Measurements from ENCODE around the gene CCL16.
"Not testable (repeated sequence)": the region's sequence is repeated elsewhere in the genome, so short reads cannot be mapped to it uniquely, and the experiment has no call there.

Gene CCL16

DNA sequence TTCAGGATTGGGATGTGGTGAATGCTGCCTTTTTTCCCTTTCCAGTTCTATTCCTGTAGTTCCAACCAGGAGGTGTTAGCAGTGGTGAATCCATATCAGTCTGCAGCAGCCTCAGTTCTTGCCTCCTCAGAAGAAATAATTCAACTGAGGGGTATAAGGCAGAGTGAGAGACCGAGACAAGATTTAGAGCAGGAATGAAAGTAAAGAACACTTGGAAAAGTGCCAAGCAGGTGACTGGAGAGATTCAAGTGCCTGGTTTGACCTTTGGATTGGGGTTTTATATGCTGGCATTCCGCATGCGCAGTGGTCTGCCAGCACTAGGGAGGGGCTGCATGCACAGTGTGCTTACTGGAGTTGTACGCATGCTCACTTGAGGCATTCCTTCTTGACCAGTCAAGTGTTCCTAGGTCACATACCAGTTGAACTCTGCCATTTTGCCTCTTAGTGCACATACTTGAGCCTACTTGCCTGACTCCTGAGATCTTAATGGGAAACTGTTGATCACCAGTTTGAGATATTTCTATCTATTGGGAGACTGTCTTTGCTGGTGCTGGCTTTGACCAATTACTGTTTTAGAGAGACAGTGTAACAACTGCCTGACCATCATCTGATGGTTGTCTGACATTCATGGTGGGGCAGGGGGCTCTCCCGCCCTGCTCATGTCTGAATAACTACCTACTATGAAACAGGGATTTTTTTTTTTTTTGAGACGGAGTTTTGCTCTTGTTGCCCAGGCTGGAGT, 20.7 kb upstream of the CCL16 start:
- no peak for TF ChIP-seq CTCF (IDR thresholded peaks at IDR 0.05; ENCODE audit: borderline replicate concordance, control extremely low read depth, extremely low read depth, insufficient read depth, missing control alignments)
- DNase-seq (ENCODE audit: low spot score) = no peak
- in situ Hi-C loops (cut with MboI; ENCODE audit: low sequenced_read_pairs, unreplicated experiment) = no loop called here

DNA sequence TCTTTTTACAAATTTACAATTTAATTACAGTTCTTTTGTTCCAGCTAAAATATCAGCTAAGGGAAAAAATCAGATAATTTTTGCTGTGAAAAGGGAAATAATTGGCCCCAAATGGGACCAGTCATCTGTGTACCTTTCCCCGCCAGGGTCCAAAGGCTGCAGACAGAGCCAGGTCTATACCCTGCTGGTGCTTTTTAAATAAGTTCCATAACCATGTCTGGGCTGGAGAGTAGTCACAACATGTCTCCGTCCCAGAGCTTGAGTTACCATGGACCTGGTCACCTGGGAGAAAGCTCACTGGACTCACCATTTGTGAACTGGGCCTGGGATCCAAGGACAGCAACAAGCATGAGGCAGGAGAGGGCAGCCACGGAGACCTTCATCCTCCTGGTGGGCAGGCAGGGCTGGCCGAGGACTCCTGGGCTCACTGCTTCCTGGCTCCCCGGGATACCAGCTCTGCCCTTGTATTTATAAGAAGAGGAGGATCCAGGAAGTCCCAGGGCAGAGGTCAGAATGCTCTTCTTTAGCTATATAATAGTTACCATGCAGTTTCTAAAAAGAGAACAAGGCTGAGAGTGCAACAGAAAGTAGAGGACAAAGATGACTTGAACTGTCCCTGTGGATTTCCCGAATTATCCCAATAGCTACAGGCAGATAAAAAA, 19.9 kb upstream of the CCL16 start, which contains the start of gene CCL15:
TSS of gene CCL15 (minus strand) at position 444 of the 662 bp plus-strand sequence. CDS start at position 383, 61 bp downstream.
- no peak for DNase-seq (ENCODE audit: low spot score)
- in situ Hi-C loops (cut with MboI; ENCODE audit: low sequenced_read_pairs, unreplicated experiment) = no loop called here
- TF ChIP-seq CTCF (IDR thresholded peaks at IDR 0.05; ENCODE audit: borderline replicate concordance, control extremely low read depth, extremely low read depth, insufficient read depth, missing control alignments) = no peak

- TF ChIP-seq CTCF (IDR thresholded peaks at IDR 0.05; ENCODE audit: borderline replicate concordance, control extremely low read depth, extremely low read depth, insufficient read depth, missing control alignments) = no peak
- in situ Hi-C loops (cut with MboI; ENCODE audit: low sequenced_read_pairs, unreplicated experiment) = no loop called here
- no peak for DNase-seq (ENCODE audit: low spot score)
Measured at GRCh38 chr17:36000732-36001109, 19.4 kb upstream of the CCL16 start.

GRCh38 chr17:35998756-35999155, 17.5 kb upstream of the CCL16 start:
- no peak for TF ChIP-seq CTCF (IDR thresholded peaks at IDR 0.05; ENCODE audit: borderline replicate concordance, control extremely low read depth, extremely low read depth, insufficient read depth, missing control alignments)
- no peak for DNase-seq (ENCODE audit: low spot score)
- in situ Hi-C loops (cut with MboI; ENCODE audit: low sequenced_read_pairs, unreplicated experiment) = no loop called here

DNA sequence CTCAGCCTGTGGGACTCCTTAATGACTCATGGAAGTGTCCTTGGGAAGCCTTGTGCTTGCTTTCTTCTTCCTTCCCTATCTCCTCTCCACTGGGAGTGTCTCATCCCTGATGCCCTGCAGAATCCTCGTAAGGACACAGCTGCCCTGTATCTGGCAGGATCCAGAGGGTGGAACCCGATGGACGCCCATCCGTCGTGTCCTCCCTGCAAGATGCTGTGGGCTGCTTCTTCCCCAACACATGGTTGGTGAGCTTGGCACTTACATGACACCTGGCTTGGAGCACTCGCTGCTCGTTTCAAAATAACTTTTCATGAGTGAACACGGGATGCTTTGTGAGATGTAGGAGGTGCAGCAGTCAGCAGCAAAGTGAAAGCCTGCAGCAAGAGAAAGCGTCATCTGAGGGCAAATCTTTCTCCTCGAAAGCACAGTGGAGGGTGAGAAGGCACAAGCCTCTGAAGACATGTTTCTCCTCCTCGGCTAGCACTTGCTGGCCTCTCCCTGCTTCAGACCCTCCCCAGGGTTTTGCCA, 16.8 kb upstream of the CCL16 start:
- no peak for TF ChIP-seq CTCF (IDR thresholded peaks at IDR 0.05; ENCODE audit: borderline replicate concordance, control extremely low read depth, extremely low read depth, insufficient read depth, missing control alignments)
- in situ Hi-C loops (cut with MboI; ENCODE audit: low sequenced_read_pairs, unreplicated experiment) = no loop called here
- no peak for DNase-seq (ENCODE audit: low spot score)

DNA sequence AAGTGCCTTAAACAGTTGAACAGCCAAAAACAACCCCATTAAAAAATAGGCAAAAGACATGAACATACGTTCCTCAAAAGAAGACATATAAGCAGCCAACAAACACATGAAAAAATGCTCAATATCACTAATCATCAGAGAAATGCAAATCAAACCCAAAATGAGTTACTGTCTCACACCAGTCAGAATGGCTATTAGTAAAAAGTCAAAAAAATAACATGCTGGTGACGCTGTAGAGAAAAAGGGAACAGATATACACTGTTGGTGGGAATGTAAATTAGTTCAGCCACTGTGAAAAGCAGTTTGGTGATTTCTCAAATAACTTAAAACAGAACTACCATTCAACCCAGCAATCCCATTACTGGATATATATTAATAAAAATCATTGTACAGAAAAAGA, 14.0 kb upstream of the CCL16 start:
- DNase-seq (ENCODE audit: low spot score); in situ Hi-C loops (cut with MboI; ENCODE audit: low sequenced_read_pairs, unreplicated experiment): not testable (repeated sequence)

DNA sequence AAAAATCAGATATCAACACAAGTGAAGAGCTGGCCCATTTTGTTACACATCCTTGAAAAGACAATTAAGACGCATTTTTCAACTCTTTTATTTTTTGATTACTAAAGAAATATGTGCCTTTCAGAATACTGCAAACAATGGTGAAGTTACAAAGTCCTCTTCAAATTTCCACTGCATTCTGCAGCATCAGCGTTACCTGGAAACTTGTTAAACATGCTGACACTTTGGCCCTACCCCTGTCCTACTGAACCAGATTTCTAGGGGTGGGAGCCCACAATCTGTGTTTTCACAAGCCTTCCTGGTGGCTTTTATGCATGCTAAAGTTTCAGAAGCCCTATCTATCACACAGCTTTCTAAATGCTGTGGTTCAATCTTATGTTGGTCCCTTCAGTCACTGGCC, 9.8 kb upstream of the CCL16 start:
- TF ChIP-seq CTCF (IDR thresholded peaks at IDR 0.05; ENCODE audit: borderline replicate concordance, control extremely low read depth, extremely low read depth, insufficient read depth, missing control alignments) = no peak
- DNase-seq (ENCODE audit: low spot score) = no peak
- in situ Hi-C loops (cut with MboI; ENCODE audit: low sequenced_read_pairs, unreplicated experiment) = no loop called here

All from GM13976 (cell line).